Measurements from ENCODE around the gene KCNQ5. TPM values are rescaled to one million over a fixed set of nuclear protein-coding genes. Genes with fewer than 3 reads are reported as not detected.

Gene KCNQ5
- total and polyA plus RNA-seq, 2 donors = 1.0 to 1.7 TPM

- 89% methylated on average over 3 of the region's 3 CpGs for WGBS
- Histone ChIP-seq H3K4me3 (ENCODE audit: low read length in 2 of 2) (no peak overlapping the region), H3K36me3 (ENCODE audit: control insufficient read depth in 2 of 2, insufficient read depth in 2 of 2, low read length in 1 of 2) (no peaks in the 10 kb centered on the region), H3K9me3 (ENCODE audit: control insufficient read depth in 2 of 2, insufficient read depth in 1 of 2, low read length in 1 of 2) (no peaks in the 10 kb centered on the region), H3K27me3 (ENCODE audit: control insufficient read depth in 2 of 2, insufficient read depth in 1 of 2, low read length in 1 of 2) (no peaks in the 10 kb centered on the region), H3K27ac (ENCODE audit: low read depth in 1 of 2, low read length in 1 of 2) (no peak overlapping the region), H3K4me1 (ENCODE audit: control insufficient read depth in 2 of 2, insufficient read depth in 2 of 2, low read length in 2 of 2) (no peaks in the 10 kb centered on the region)
- DNase-seq (ENCODE audit: low read depth in 6 of 9, low spot score in 9 of 9) = no peak
These were observed 332.1 kb downstream of the KCNQ5 start for GRCh38 chr6:72953971-72954381.

DNA sequence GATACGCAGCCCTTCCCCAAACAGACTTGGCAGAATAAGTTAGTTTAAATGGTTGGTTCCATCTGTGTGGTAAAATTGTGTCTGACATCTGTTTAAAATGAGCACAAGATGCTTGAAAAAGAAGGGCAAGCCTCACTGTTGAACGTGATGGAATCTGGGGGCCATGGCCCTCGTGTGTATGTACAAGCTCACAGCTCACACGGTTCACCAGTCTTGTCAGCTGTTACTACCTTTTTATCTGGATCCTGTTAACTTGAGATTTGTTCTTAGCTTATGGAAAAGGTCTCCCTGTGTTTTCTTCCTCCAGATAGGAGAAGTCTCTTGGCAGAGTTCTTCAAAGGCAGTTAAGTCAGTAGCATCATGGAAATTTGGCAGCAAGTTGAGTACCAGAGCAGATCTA lies 332.9 kb downstream of the KCNQ5 start:
- no peak overlapping the region for H3K4me3 ChIP-seq (ENCODE audit: low read length in 2 of 2)
- no peaks in the 10 kb centered on the region for H3K36me3 ChIP-seq (ENCODE audit: control insufficient read depth in 2 of 2, insufficient read depth in 2 of 2, low read length in 1 of 2)
- H3K9me3 ChIP-seq (ENCODE audit: control insufficient read depth in 2 of 2, insufficient read depth in 1 of 2, low read length in 1 of 2) = no peaks in the 10 kb centered on the region
- 96% methylated on average over 4 of the region's 4 CpGs for whole genome bisulfite sequencing
- H3K4me1 ChIP-seq (ENCODE audit: control insufficient read depth in 2 of 2, insufficient read depth in 2 of 2, low read length in 2 of 2) = no peaks in the 10 kb centered on the region
- no peaks in the 10 kb centered on the region for H3K27me3 ChIP-seq (ENCODE audit: control insufficient read depth in 2 of 2, insufficient read depth in 1 of 2, low read length in 1 of 2)
- DNase-seq (ENCODE audit: low read depth in 6 of 9, low spot score in 9 of 9) = no peak
- no peak overlapping the region for H3K27ac ChIP-seq (ENCODE audit: low read depth in 1 of 2, low read length in 1 of 2)

GRCh38 chr6:72955666-72956065 lies 333.8 kb downstream of the KCNQ5 start:
- H3K4me3 ChIP-seq (ENCODE audit: low read length in 2 of 2) = no peak overlapping the region
- H3K36me3 ChIP-seq (ENCODE audit: control insufficient read depth in 2 of 2, insufficient read depth in 2 of 2, low read length in 1 of 2) = no peaks in the 10 kb centered on the region
- no peaks in the 10 kb centered on the region for H3K27me3 ChIP-seq (ENCODE audit: control insufficient read depth in 2 of 2, insufficient read depth in 1 of 2, low read length in 1 of 2)
- no peak for DNase-seq (ENCODE audit: low read depth in 6 of 9, low spot score in 9 of 9)
- H3K4me1 ChIP-seq (ENCODE audit: control insufficient read depth in 2 of 2, insufficient read depth in 2 of 2, low read length in 2 of 2) = no peaks in the 10 kb centered on the region
- 33% methylated on average over 2 of the region's 2 CpGs for WGBS
- H3K9me3 ChIP-seq (ENCODE audit: control insufficient read depth in 2 of 2, insufficient read depth in 1 of 2, low read length in 1 of 2) = no peaks in the 10 kb centered on the region
- no peak overlapping the region for H3K27ac ChIP-seq (ENCODE audit: low read depth in 1 of 2, low read length in 1 of 2)

GRCh38 chr6:72956272-72956671 lies 334.4 kb downstream of the KCNQ5 start:
- no peaks in the 10 kb centered on the region for H3K36me3 ChIP-seq (ENCODE audit: control insufficient read depth in 2 of 2, insufficient read depth in 2 of 2, low read length in 1 of 2)
- 71% methylated on average over 1 of the region's 1 CpG for WGBS

GRCh38 chr6:72959821-72960220 lies 338.0 kb downstream of the KCNQ5 start:
- DNase-seq (ENCODE audit: low read depth in 6 of 9, low spot score in 9 of 9) = no peak
- Histone ChIP-seq H3K27ac (ENCODE audit: low read depth in 1 of 2, low read length in 1 of 2) (no peak overlapping the region), H3K4me1 (ENCODE audit: control insufficient read depth in 2 of 2, insufficient read depth in 2 of 2, low read length in 2 of 2) (no peaks in the 10 kb centered on the region), H3K27me3 (ENCODE audit: control insufficient read depth in 2 of 2, insufficient read depth in 1 of 2, low read length in 1 of 2) (no peaks in the 10 kb centered on the region), H3K36me3 (ENCODE audit: control insufficient read depth in 2 of 2, insufficient read depth in 2 of 2, low read length in 1 of 2) (no peaks in the 10 kb centered on the region), H3K4me3 (ENCODE audit: low read length in 2 of 2) (no peak overlapping the region), H3K9me3 (ENCODE audit: control insufficient read depth in 2 of 2, insufficient read depth in 1 of 2, low read length in 1 of 2) (no peaks in the 10 kb centered on the region)
- WGBS = 97% methylated on average over 2 of the region's 2 CpGs

More at GRCh38 chr6:72956272-72956671, 334.4 kb downstream of the KCNQ5 start:
- no peak for DNase-seq (ENCODE audit: low read depth in 6 of 9, low spot score in 9 of 9)
- no peak overlapping the region for H3K4me3 ChIP-seq (ENCODE audit: low read length in 2 of 2)
- H3K4me1 ChIP-seq (ENCODE audit: control insufficient read depth in 2 of 2, insufficient read depth in 2 of 2, low read length in 2 of 2) = no peaks in the 10 kb centered on the region
- no peaks in the 10 kb centered on the region for H3K27me3 ChIP-seq (ENCODE audit: control insufficient read depth in 2 of 2, insufficient read depth in 1 of 2, low read length in 1 of 2)
- H3K27ac ChIP-seq (ENCODE audit: low read depth in 1 of 2, low read length in 1 of 2) = no peak overlapping the region
- no peaks in the 10 kb centered on the region for H3K9me3 ChIP-seq (ENCODE audit: control insufficient read depth in 2 of 2, insufficient read depth in 1 of 2, low read length in 1 of 2)

- Histone ChIP-seq H3K27me3 (ENCODE audit: control insufficient read depth in 2 of 2, insufficient read depth in 1 of 2, low read length in 1 of 2) (no peaks in the 10 kb centered on the region), H3K4me3 (ENCODE audit: low read length in 2 of 2) (no peak overlapping the region), H3K9me3 (ENCODE audit: control insufficient read depth in 2 of 2, insufficient read depth in 1 of 2, low read length in 1 of 2) (no peaks in the 10 kb centered on the region), H3K4me1 (ENCODE audit: control insufficient read depth in 2 of 2, insufficient read depth in 2 of 2, low read length in 2 of 2) (no peaks in the 10 kb centered on the region), H3K36me3 (ENCODE audit: control insufficient read depth in 2 of 2, insufficient read depth in 2 of 2, low read length in 1 of 2) (no peaks in the 10 kb centered on the region), H3K27ac (ENCODE audit: low read depth in 1 of 2, low read length in 1 of 2) (no peak overlapping the region)
- DNase-seq (ENCODE audit: low read depth in 6 of 9, low spot score in 9 of 9) = no peak
- 96% methylated on average over 2 of the region's 2 CpGs for WGBS
These were observed 342.1 kb downstream of the KCNQ5 start for GRCh38 chr6:72963946-72964345.

- Histone ChIP-seq H3K4me3 (ENCODE audit: low read length in 2 of 2) (no peak overlapping the region), H3K27me3 (ENCODE audit: control insufficient read depth in 2 of 2, insufficient read depth in 1 of 2, low read length in 1 of 2) (no peaks in the 10 kb centered on the region), H3K36me3 (ENCODE audit: control insufficient read depth in 2 of 2, insufficient read depth in 2 of 2, low read length in 1 of 2) (no peaks in the 10 kb centered on the region), H3K9me3 (ENCODE audit: control insufficient read depth in 2 of 2, insufficient read depth in 1 of 2, low read length in 1 of 2) (no peaks in the 10 kb centered on the region), H3K27ac (ENCODE audit: low read depth in 1 of 2, low read length in 1 of 2) (no peak overlapping the region), H3K4me1 (ENCODE audit: control insufficient read depth in 2 of 2, insufficient read depth in 2 of 2, low read length in 2 of 2) (no peaks in the 10 kb centered on the region)
- no peak for DNase-seq (ENCODE audit: low read depth in 6 of 9, low spot score in 9 of 9)
- WGBS = 68% methylated on average over 1 of the region's 1 CpG
These were observed 344.9 kb downstream of the KCNQ5 start for GRCh38 chr6:72966628-72967280.

DNA sequence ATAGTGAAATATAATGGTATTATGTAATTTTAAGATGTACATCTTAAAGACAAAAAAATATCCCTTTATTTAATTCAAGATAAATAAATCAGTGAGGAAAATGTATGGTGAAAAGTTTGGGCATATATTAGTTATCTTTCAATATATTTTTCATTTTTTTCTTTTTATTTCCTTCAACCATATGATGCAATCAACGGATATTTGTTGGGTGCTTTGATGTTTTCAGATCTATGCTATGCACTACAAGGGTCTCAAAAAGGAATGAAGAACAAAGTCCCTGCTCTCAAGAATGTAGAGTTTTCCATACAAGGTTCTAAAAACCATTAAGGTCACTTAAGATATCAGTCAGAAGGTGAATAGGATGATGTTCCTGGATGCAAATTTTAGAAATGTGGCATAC lies 345.5 kb downstream of the KCNQ5 start:
- no peaks in the 10 kb centered on the region for H3K9me3 ChIP-seq (ENCODE audit: control insufficient read depth in 2 of 2, insufficient read depth in 1 of 2, low read length in 1 of 2)
- no peak overlapping the region for H3K4me3 ChIP-seq (ENCODE audit: low read length in 2 of 2)
- DNase-seq (ENCODE audit: low read depth in 6 of 9, low spot score in 9 of 9) = no peak
- WGBS = 95% methylated on average over 1 of the region's 1 CpG
- H3K27ac ChIP-seq (ENCODE audit: low read depth in 1 of 2, low read length in 1 of 2) = no peak overlapping the region
- H3K27me3 ChIP-seq (ENCODE audit: control insufficient read depth in 2 of 2, insufficient read depth in 1 of 2, low read length in 1 of 2) = no peaks in the 10 kb centered on the region
- no peaks in the 10 kb centered on the region for H3K4me1 ChIP-seq (ENCODE audit: control insufficient read depth in 2 of 2, insufficient read depth in 2 of 2, low read length in 2 of 2)
- no peaks in the 10 kb centered on the region for H3K36me3 ChIP-seq (ENCODE audit: control insufficient read depth in 2 of 2, insufficient read depth in 2 of 2, low read length in 1 of 2)

- no peaks in the 10 kb centered on the region for H3K4me1 ChIP-seq (ENCODE audit: control insufficient read depth in 2 of 2, insufficient read depth in 2 of 2, low read length in 2 of 2)
- no peaks in the 10 kb centered on the region for H3K36me3 ChIP-seq (ENCODE audit: control insufficient read depth in 2 of 2, insufficient read depth in 2 of 2, low read length in 1 of 2)
- 94% methylated on average over 1 of the region's 1 CpG for WGBS
- H3K27ac ChIP-seq (ENCODE audit: low read depth in 1 of 2, low read length in 1 of 2) = no peak overlapping the region
- H3K9me3 ChIP-seq (ENCODE audit: control insufficient read depth in 2 of 2, insufficient read depth in 1 of 2, low read length in 1 of 2) = no peaks in the 10 kb centered on the region
- no peak overlapping the region for H3K4me3 ChIP-seq (ENCODE audit: low read length in 2 of 2)
- no peak for DNase-seq (ENCODE audit: low read depth in 6 of 9, low spot score in 9 of 9)
- H3K27me3 ChIP-seq (ENCODE audit: control insufficient read depth in 2 of 2, insufficient read depth in 1 of 2, low read length in 1 of 2) = no peaks in the 10 kb centered on the region
These were observed 346.8 kb downstream of the KCNQ5 start for GRCh38 chr6:72968704-72969103.

Measured in thymus (tissue), 11 donors.